Measurements from ENCODE around the gene HDAC3.

DNA sequence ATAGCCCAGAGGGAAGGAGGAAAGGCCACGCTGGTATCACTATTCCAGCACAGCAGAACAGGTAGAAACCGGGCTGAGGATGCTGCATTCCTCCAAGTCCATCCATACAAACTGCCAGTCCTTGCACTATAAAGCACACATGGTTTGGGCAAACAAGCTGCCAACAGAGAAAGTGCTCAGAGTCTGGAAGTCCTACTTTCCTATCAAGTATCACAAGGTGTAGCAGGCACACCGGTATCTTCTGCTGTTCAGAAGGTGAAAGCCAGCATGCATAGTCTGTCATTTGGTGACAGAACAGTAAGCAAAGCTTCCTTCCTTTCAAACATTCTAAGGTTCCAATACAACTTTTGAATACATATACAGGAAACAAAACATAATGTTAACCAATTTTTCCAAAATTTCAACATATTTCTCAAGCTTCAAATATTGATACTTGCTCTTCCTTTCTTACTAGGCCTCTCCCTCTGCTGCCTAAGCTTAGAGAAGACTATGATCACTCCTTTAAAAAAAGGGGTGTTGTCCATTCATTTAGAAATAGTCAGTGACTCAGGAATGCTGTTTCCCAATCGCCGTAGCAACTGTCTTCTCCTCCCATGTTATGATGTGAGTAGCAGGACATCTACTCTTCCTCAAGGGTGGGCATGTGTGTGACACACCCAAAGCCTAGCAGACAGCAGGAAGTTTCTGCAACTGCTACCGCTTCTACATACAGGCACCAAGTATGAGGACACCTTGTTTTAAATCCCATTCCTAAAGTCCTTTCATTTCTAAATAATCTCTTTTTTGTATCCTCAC lies 32.5 kb downstream of the HDAC3 start:
- TF ChIP-seq, protein P1, sequence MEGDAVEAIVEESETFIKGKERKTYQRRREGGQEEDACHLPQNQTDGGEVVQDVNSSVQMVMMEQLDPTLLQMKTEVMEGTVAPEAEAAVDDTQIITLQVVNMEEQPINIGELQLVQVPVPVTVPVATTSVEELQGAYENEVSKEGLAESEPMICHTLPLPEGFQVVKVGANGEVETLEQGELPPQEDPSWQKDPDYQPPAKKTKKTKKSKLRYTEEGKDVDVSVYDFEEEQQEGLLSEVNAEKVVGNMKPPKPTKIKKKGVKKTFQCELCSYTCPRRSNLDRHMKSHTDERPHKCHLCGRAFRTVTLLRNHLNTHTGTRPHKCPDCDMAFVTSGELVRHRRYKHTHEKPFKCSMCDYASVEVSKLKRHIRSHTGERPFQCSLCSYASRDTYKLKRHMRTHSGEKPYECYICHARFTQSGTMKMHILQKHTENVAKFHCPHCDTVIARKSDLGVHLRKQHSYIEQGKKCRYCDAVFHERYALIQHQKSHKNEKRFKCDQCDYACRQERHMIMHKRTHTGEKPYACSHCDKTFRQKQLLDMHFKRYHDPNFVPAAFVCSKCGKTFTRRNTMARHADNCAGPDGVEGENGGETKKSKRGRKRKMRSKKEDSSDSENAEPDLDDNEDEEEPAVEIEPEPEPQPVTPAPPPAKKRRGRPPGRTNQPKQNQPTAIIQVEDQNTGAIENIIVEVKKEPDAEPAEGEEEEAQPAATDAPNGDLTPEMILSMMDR (IDR thresholded peaks at IDR 0.05) = no peak
- TF ChIP-seq POLR2AphosphoS5 (IDR thresholded peaks at IDR 0.05; ENCODE audit: insufficient read depth in 1 of 2, low read depth in 1 of 2) = peak in 1 of 2 donors; percentile 84

Measured in vagina (tissue), 2 donors.